ENCODE data around the gene PAAF1. TPM values are rescaled to one million over a fixed set of nuclear protein-coding genes. Genes with fewer than 3 reads are reported as not detected.

Gene PAAF1
- total and polyA plus RNA-seq, 11 donors: 3.9 to 18.4 (median 11.4) TPM

- TF ChIP-seq CTCF (IDR thresholded peaks at IDR 0.05): no peak
- TF ChIP-seq POLR2A (IDR thresholded peaks at IDR 0.05): no peak
- H3K36me3 ChIP-seq: no peaks in the 10 kb centered on the region
- H3K27me3 ChIP-seq: peaks cover 0 to 24% (median 5%) of the 10 kb centered on the region in 9 donors
- H3K9me3 ChIP-seq: no peaks in the 10 kb centered on the region
- 56 to 74% (median 67%) methylated on average over 21 to 25 of the region's 25 CpGs for WGBS, 4 donors
- intact Hi-C loops (cut with DNase I): no loop called here
- no peak for DNase-seq
- ATAC-seq: no peak
- no peaks in the 10 kb centered on the region for H3K4me1 ChIP-seq
- no peak overlapping the region for H3K4me3 ChIP-seq
- H3K27ac ChIP-seq: no peak overlapping the region
These were observed 81.0 kb downstream of the PAAF1 start for GRCh38 chr11:73957654-73958361.

GRCh38 chr11:73958521-73959141 is 81.8 kb downstream of the PAAF1 start:
- no peak overlapping the region for H3K27ac ChIP-seq
- H3K27me3 ChIP-seq: peaks cover 0 to 24% (median 5%) of the 10 kb centered on the region in 9 donors
- TF ChIP-seq POLR2A (IDR thresholded peaks at IDR 0.05) (no peak), CTCF (IDR thresholded peaks at IDR 0.05) (no peak)
- no peak for ATAC-seq
- peaks cover 0 to under 1% (median 0%) of the 10 kb centered on the region in 12 donors for H3K4me1 ChIP-seq
- intact Hi-C loops (cut with DNase I): no loop called here
- H3K4me3 ChIP-seq: no peak overlapping the region
- WGBS, 4 donors: 75 to 82% (median 76%) methylated on average over 18 of the region's 18 CpGs
- H3K36me3 ChIP-seq: no peaks in the 10 kb centered on the region
- no peak for DNase-seq
- no peaks in the 10 kb centered on the region for H3K9me3 ChIP-seq

- Histone ChIP-seq H3K36me3 (no peaks in the 10 kb centered on the region), H3K9me3 (no peaks in the 10 kb centered on the region), H3K27ac (no peak overlapping the region), H3K4me1 (peaks cover 0 to 12% (median 3%) of the 10 kb centered on the region in 12 donors), H3K4me3 (no peak overlapping the region), H3K27me3 (peaks cover 0 to 18% (median 5%) of the 10 kb centered on the region in 9 donors)
- intact Hi-C loops (cut with DNase I): loop anchor here in 7 of 10 donors (5.0 to 10.0 kb wide), 7 partner anchors 53 to 486 kb away; no protein-coding TSS in a partner anchor
- no peak for ATAC-seq
- 63 to 80% (median 67%) methylated on average over 4 of the region's 4 CpGs for WGBS, 4 donors
- TF ChIP-seq POLR2A (IDR thresholded peaks at IDR 0.05): no peak
- TF ChIP-seq CTCF (IDR thresholded peaks at IDR 0.05): no peak
- DNase-seq: no peak
These were observed 84.5 kb downstream of the PAAF1 start for GRCh38 chr11:73961321-73961720.

GRCh38 chr11:73962101-73962705 is 85.4 kb downstream of the PAAF1 start:
- Histone ChIP-seq H3K4me1 (peaks cover 0 to 12% (median 3%) of the 10 kb centered on the region in 12 donors), H3K36me3 (no peaks in the 10 kb centered on the region), H3K4me3 (no peak overlapping the region), H3K9me3 (no peaks in the 10 kb centered on the region), H3K27me3 (peaks cover 0 to 10% (median 0%) of the 10 kb centered on the region in 9 donors), H3K27ac (no peak overlapping the region)
- intact Hi-C loops (cut with DNase I): loop anchor here in 7 of 10 donors (5.0 to 10.0 kb wide), 7 partner anchors 53 to 485 kb away; no protein-coding TSS in a partner anchor
- ATAC-seq (no peak), DNase-seq (no peak)
- 68 to 89% (median 75%) methylated on average over 7 of the region's 7 CpGs for WGBS, 4 donors
- no peak for TF ChIP-seq CTCF (IDR thresholded peaks at IDR 0.05)
- no peak for TF ChIP-seq POLR2A (IDR thresholded peaks at IDR 0.05)
